ENCODE data around the gene MMP25.
A peak's percentile ranks its signal among the peaks of the same experiment; 100 is the strongest.
"Not testable (repeated sequence)": the region's sequence is repeated elsewhere in the genome, so short reads cannot be mapped to it uniquely, and the experiment has no call there.

Gene MMP25

DNA sequence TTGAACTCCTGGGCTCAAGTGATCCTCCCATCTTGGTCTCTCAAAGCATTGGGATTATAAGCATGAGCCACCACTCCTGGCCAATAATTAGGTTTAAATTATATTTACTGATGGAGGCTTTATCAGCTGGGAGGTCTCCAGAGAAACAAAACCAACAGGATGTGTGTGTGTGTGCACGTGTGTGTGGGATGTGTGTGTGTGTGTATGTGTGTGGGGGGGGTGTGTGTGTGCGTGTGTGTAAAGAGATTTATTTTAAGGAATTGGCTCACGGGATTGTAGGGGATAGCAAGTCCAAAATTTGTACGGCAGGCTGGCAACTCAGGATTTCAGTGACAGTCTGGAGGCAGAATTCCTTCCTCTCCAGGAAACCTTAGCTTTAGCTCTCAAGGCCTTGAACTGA is 4.6 kb downstream of the MMP25 start:
- Mint-ChIP-seq H3K36me3 (ENCODE audit: low read depth) (peaks cover 19% of the 10 kb centered on the region), H3K4me3 (no peak overlapping the region), H3K9me3 (no peaks in the 10 kb centered on the region), H3K4me1 (ENCODE audit: low read depth) (peaks cover 37% of the 10 kb centered on the region), H3K27ac (no peak overlapping the region), H3K27me3 (peaks cover 18% of the 10 kb centered on the region)
- no peak for DNase-seq

DNA sequence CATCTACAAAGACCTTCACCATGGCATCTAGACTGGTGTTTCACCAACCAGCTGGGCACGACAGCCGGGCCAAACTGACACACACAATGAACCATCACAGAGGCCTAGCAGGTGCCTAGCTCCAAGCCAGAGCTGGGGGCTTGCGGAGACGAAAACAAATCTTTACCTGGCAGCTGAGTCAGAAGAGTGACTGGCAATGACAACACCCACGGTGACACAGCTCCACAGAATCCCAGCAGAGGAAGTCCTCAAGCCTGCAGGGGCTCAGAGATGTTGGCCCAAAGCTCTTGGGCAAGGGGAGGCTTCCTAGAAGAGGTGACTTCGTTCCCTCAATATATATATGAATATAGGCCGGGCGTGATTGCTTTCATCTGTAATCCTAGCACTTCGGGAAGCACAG is 5.1 kb downstream of the MMP25 start:
- peaks cover 37% of the 10 kb centered on the region for H3K4me1 Mint-ChIP-seq (ENCODE audit: low read depth)
- peaks cover 18% of the 10 kb centered on the region for H3K27me3 Mint-ChIP-seq
- H3K4me3 Mint-ChIP-seq, result no peak overlapping the region
- H3K9me3 Mint-ChIP-seq, result no peaks in the 10 kb centered on the region
- peak overlapping the region; percentile 6 for H3K27ac Mint-ChIP-seq
- H3K36me3 Mint-ChIP-seq (ENCODE audit: low read depth), result peaks cover 19% of the 10 kb centered on the region
- DNase-seq, result no peak

DNA sequence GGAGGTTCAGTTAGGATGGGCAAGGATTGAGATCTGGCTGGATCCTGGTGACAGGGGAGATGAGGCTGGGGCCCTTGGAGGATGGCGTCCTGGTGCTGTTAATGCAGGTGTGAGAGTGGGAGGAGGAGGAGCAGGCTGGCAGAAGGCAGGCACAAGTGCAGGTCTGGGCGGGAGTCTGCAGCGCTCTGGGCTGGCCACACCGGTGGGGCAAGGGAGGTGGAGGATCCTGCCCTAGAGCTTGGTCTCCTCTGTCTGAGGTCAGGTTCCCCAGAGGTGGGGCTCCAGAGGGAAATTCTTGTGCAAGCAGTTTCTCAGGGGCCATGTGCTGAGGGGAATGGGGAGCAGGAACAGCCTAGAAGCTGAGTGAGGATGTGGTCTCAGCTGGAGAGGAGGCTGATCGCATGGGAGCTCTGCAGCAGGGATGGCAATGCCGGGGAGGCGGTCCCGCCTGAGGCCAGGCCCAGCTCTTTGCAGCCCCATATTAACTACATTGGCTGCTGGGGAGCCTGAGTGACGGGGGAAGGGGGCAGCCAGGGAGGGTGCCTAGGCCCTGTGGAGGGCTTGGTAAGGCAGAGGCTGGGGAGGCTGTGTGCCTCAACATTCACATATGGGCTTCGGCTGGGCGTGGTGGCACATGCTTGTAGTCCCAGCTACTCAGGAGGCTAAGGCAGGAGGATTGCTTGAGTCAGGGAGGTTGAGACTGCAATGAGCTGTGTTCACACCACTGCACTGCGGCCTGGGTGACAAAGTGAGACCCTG is 6.4 kb downstream of the MMP25 start:
- H3K4me1 Mint-ChIP-seq (ENCODE audit: low read depth), result peaks cover 45% of the 10 kb centered on the region
- not testable (repeated sequence) for H3K4me3 Mint-ChIP-seq, H3K9me3 Mint-ChIP-seq, H3K27me3 Mint-ChIP-seq
- peak overlapping the region; percentile 55 for H3K27ac Mint-ChIP-seq
- peak; percentile 60 for DNase-seq
- H3K36me3 Mint-ChIP-seq (ENCODE audit: low read depth), result peaks cover 28% of the 10 kb centered on the region

DNA sequence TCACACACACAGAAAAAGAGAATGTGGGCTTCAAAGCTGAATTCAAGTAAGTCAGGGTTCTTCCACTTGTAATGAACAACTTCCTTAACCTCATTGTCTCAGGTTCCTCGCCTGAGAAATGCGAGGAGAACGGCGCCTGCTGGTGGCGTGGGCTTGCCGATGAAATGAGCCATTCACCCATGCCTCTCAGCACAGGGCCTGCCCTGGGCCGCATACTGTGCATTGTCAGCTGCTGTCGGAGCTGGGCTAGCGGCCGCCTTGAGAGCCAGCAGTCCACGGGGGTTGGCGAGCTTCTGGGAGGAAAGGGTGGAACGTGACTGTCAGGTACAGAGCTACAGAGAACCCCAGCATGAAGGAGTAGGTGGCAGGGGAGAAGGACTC is 7.0 kb downstream of the MMP25 start:
- not testable (repeated sequence) for DNase-seq, H3K27ac Mint-ChIP-seq, H3K27me3 Mint-ChIP-seq, H3K9me3 Mint-ChIP-seq, H3K4me3 Mint-ChIP-seq
- peaks cover 28% of the 10 kb centered on the region for H3K36me3 Mint-ChIP-seq (ENCODE audit: low read depth)
- peaks cover 43% of the 10 kb centered on the region for H3K4me1 Mint-ChIP-seq (ENCODE audit: low read depth)

DNA sequence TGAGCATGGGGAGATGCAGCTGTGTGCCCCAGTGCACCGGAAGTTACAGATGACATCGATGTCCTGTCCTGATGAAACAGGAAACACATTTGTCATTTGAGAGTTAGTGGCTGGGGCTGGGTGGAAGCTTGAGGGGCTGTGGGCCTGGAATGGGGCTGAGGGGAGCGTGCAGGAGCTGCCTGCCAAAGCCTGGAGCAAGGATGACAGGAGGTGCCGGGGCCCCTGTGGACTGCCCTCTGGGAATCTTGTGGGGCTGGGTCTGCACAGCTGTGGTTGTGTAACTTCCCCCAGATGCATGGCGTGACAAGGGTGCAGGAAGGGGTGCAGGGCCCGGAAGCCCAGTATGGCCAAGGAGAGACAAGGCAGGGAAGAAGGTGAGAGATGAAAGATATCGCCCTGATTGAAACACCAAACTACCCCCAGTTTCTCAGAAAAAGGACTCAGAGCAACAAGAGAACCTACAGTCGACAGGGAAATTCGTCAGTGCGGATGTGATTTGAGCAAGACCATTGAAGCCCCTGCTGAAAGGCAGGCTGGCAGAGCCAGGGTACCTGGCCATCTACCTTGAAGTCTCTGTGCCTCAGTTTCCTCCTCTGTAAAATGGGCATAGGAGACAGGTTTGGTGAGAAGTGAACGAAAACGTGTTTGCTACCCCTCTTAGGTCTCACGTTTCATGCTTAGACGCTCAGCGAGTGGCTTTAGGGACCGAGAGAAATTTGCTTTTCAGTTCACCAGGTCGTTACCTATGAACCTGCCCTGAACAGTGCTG is 8.8 kb downstream of the MMP25 start:
- H3K27ac Mint-ChIP-seq, result peak overlapping the region; percentile 79
- no peak for DNase-seq
- H3K27me3 Mint-ChIP-seq, result no peaks in the 10 kb centered on the region
- peak overlapping the region; percentile 28 for H3K4me3 Mint-ChIP-seq
- H3K36me3 Mint-ChIP-seq (ENCODE audit: low read depth), result peaks cover 32% of the 10 kb centered on the region
- no peaks in the 10 kb centered on the region for H3K9me3 Mint-ChIP-seq
- H3K4me1 Mint-ChIP-seq (ENCODE audit: low read depth), result peaks cover 46% of the 10 kb centered on the region

DNA sequence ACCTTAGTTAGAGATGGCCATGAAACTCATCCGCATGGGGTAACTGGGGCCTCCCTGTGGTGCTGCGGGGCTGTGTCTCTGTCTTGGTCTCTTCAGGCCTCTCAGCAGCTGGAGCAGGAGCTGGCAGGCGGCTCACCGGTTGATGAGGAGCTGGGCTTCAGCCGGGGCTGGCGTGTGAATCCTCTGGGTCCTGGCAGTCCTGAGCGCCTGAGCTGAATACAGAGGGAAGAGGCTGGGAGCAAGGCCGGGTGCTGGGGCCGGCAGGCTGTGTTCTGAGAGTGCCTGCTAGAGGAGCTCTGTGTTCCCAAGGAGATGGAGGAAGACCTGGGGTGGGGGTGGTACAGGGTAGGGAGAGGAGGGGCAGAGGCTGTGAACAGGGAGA is 9.4 kb downstream of the MMP25 start:
- not testable (repeated sequence) for H3K4me3 Mint-ChIP-seq
- peaks cover 52% of the 10 kb centered on the region for H3K4me1 Mint-ChIP-seq (ENCODE audit: low read depth)

DNA sequence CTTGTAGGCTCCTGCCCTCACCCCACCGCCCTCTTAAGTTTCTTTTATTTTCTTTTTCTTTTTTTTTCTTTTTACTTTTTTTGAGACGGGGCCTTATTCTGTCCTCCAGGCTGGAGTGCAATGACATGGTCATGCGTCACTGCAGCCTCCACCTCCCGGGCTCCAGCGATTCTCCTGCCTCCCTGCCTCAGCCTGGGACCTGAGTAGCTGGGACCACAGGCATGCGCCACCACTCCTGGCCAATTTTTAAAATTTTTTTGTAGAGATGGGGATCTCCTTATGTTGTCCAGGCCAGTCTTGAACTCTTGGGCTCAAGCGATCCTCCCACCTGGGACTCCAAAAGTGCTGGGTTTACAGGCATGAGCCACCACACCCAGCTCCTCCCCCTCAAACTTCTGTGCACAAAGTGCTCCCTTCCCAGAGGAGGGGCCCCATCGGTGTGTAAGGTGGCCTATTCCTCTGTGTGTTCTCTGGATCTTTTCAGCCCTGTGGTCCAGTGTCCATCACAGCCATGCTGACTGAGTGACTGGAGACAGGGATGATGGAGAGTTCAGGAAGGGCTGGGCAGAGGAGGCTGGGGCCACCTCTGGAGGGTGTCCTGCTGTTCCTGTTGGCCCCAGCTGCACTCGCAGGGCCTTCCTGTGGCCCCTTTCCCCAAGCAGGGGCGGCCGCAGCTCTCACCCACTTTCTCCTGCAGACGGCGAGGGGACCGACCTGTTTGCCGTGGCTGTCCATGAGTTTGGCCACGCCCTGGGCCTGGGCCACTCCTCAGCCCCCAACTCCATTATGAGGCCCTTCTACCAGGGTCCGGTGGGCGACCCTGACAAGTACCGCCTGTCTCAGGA is 10.2 kb downstream of the MMP25 start:
- Mint-ChIP-seq H3K36me3 (ENCODE audit: low read depth) (peaks cover 32% of the 10 kb centered on the region), H3K4me1 (ENCODE audit: low read depth) (peaks cover 50% of the 10 kb centered on the region), H3K4me3 (peak overlapping the region; percentile 87), H3K9me3 (no peaks in the 10 kb centered on the region), H3K27me3 (no peaks in the 10 kb centered on the region), H3K27ac (no peak overlapping the region)
- no peak for DNase-seq

More for the DNA sequence above, 9.4 kb downstream of the MMP25 start:
- H3K27ac Mint-ChIP-seq, result peak overlapping the region; percentile 61
- H3K36me3 Mint-ChIP-seq (ENCODE audit: low read depth), result peaks cover 32% of the 10 kb centered on the region
- H3K27me3 Mint-ChIP-seq, DNase-seq, H3K9me3 Mint-ChIP-seq: not testable (repeated sequence)

DNA sequence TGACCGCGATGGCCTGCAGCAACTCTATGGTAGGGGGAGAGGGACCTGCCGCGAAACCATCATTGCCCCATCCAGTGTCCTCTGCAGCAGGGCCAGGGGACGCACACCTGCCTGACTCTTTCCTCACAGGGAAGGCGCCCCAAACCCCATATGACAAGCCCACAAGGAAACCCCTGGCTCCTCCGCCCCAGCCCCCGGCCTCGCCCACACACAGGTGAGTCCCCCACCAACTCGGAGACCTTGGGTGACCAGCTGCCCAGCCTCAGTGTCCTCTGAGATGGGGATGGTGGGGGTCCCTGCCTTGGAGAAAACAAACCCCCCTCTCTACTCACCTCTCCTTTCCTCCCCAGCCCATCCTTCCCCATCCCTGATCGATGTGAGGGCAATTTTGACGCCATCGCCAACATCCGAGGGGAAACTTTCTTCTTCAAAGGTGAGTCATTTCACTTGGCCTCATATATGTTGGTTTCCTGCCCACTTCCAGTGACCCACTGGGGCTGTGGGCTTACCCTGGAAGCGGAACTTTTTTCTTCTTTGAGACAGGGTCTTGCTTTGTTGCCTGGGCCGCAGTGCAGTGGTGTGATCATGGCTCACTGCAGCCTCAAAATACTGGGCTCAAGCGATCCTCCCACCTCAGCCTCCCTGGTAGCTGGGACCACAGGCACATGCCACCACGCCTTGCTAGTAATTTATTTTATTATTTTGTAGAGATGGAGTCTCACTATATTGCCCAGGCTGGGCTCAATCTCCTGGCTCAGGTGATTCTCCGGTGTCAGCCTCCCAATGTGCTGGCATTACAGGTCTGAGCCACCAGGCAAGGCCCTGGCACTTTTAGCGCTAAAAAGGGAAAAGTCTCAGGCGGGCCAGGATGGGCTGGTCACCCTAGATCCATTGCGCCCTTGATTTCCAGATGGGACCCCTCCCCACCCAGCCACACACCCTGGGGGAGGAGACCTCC is 11.1 kb downstream of the MMP25 start:
- Mint-ChIP-seq H3K36me3 (ENCODE audit: low read depth) (peaks cover 32% of the 10 kb centered on the region), H3K4me3 (peak overlapping the region; percentile 87), H3K27ac (peak overlapping the region; percentile 41), H3K4me1 (ENCODE audit: low read depth) (peaks cover 52% of the 10 kb centered on the region), H3K9me3 (no peaks in the 10 kb centered on the region), H3K27me3 (no peaks in the 10 kb centered on the region)
- no peak for DNase-seq

DNA sequence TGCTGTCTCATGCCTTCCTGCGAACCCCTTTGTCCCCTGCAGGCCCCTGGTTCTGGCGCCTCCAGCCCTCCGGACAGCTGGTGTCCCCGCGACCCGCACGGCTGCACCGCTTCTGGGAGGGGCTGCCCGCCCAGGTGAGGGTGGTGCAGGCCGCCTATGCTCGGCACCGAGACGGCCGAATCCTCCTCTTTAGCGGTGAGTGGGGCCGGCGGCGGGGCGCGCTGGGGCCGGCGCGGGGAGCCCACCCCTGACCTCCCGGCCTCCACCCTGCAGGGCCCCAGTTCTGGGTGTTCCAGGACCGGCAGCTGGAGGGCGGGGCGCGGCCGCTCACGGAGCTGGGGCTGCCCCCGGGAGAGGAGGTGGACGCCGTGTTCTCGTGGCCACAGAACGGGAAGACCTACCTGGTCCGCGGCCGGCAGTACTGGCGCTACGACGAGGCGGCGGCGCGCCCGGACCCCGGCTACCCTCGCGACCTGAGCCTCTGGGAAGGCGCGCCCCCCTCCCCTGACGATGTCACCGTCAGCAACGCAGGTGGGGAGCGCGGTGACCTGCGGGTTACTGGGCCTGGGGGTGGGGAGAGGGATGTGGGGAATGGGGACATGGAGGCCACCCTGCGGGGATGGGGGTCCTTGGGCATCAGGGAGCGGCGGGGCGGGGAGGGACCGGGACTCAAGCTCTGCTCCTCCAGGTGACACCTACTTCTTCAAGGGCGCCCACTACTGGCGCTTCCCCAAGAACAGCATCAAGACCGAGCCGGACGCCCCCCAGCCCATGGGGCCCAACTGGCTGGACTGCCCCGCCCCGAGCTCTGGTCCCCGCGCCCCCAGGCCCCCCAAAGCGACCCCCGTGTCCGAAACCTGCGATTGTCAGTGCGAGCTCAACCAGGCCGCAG is 12.0 kb downstream of the MMP25 start:
- DNase-seq, result peak; percentile 73
- no peaks in the 10 kb centered on the region for H3K27me3 Mint-ChIP-seq
- peaks cover 57% of the 10 kb centered on the region for H3K4me1 Mint-ChIP-seq (ENCODE audit: low read depth)
- peak overlapping the region; percentile 87 for H3K4me3 Mint-ChIP-seq
- H3K27ac Mint-ChIP-seq, result peak overlapping the region; percentile 86
- H3K36me3 Mint-ChIP-seq (ENCODE audit: low read depth), result peaks cover 32% of the 10 kb centered on the region
- H3K9me3 Mint-ChIP-seq, result no peaks in the 10 kb centered on the region

DNA sequence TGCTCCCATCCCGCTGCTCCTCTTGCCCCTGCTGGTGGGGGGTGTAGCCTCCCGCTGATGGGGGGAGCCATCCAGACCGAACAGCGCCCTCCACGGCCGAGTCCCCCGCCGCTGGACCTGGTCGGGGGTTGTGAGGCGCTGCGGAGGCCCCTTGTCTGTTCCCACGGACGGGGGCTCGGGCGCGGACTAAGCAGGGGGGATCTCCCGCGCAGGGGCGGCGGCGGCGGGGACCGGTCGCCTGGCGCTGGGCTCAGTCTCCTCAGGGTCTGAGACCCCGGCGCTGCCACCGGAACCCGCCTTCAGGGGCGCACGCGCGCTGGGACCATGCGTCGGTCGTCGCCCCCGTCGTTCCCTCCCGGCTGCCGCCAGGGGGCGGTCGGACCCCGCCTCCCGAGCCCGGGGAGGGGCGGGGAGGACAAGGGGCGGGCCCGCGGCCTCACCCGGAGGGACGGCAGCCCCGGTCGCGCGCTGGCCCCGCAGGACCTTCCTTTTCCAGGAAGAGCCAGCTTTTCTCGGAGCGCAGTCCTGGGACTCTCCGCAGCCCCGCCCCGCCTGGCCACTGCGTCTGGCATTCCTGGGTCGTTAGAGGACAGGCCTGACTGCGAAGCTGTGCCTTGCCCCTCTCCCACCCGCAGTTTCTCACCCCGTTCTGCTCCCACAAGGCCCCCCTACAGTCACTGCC is 12.8 kb downstream of the MMP25 start:
- no peaks in the 10 kb centered on the region for H3K9me3 Mint-ChIP-seq
- H3K27me3 Mint-ChIP-seq, result no peaks in the 10 kb centered on the region
- peaks cover 57% of the 10 kb centered on the region for H3K4me1 Mint-ChIP-seq (ENCODE audit: low read depth)
- peak; percentile 95 for DNase-seq
- H3K27ac Mint-ChIP-seq, result peak overlapping the region; percentile 95
- peaks cover 26% of the 10 kb centered on the region for H3K36me3 Mint-ChIP-seq (ENCODE audit: low read depth)
- H3K4me3 Mint-ChIP-seq, result peak overlapping the region; percentile 87

DNA sequence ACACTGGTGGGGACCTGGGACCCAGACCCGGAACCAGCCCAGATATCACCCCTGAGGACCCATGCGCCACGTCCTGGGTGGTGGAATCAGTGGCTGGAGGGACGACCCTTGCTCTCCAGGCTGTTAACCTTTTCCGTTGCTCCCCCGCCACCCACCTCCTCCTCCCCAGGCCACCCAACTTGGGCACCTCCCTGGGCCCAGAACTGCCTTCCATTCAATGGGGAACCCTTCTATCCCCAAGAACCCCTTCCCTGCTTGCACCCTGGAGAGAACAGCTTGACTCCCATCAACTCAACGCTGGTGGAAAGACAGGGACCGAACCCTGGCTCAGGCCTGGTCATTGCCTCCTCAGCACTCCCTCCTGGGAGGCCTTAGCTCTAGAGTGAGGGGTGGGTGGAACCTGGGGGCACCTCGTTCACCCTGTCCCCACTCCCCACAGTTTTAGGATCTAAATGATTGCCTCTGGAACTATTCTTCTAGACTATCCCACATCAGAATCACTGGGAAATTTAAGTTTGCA is 13.4 kb downstream of the MMP25 start:
- no peaks in the 10 kb centered on the region for H3K27me3 Mint-ChIP-seq
- DNase-seq, result no peak
- H3K9me3 Mint-ChIP-seq, result no peaks in the 10 kb centered on the region
- H3K36me3 Mint-ChIP-seq (ENCODE audit: low read depth), result peaks cover 23% of the 10 kb centered on the region
- peak overlapping the region; percentile 95 for H3K27ac Mint-ChIP-seq
- H3K4me1 Mint-ChIP-seq (ENCODE audit: low read depth), result peaks cover 60% of the 10 kb centered on the region
- peak overlapping the region; percentile 79 for H3K4me3 Mint-ChIP-seq

DNA sequence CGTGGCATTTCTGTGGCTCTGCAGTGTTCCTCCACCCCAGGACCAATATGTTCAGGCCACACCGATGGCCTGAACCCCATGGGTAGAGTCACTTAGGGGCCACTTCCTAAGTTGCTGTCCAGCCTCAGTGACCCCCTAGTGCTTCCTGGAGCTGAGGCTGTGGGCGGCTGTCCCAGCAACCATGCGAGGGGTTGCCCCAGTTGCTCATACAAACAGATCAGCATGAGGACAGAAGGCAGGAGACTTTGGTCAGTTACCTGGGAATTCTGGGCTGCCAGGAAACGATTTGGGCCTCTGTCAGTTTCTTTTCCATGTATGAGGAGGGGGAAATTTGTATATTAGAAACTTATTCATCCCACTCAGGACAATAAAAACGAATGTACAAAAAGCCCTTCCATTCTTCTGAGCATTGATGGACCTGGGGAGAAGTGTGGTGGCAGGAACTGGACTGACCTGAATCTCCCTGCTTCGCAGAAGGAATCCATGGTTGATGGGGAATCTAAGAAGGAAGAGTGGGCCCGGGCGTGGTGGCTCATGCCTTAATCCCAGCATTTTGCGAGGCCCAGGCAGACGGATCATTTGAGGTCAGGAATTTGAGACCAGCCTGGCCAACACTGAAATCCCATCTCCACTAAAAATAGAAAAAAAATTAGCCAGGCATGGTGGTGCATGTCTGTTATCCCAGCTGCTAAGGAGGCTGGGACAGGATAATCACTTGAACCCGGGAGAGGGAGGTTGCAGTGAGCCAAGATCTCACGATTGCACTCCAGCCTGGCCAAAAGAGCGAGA is 14.2 kb downstream of the MMP25 start:
- Mint-ChIP-seq H3K4me1 (ENCODE audit: low read depth) (peaks cover 60% of the 10 kb centered on the region), H3K9me3 (no peaks in the 10 kb centered on the region), H3K27ac (peak overlapping the region; percentile 95), H3K4me3 (peak overlapping the region; percentile 79), H3K27me3 (no peaks in the 10 kb centered on the region), H3K36me3 (ENCODE audit: low read depth) (peaks cover 17% of the 10 kb centered on the region)
- DNase-seq, result no peak
